ENCODE measurements around the gene ZKSCAN5. TPM values are rescaled to one million over a fixed set of nuclear protein-coding genes. Genes with fewer than 3 reads are reported as not detected.

The ZKSCAN5 gene
- total and polyA plus RNA-seq, 2 of the 8 experiments (the other 6 are each of a cell fraction or from before 2014, with no cell fraction given), result 5.3 to 13.5 TPM

GRCh38 chr7:99579281-99579955 is 75.0 kb downstream of the ZKSCAN5 start (continued):
- TF ChIP-seq HDAC6 (IDR thresholded peaks at IDR 0.05; ENCODE audit: low read depth, low read length) (no peak), ATF3 (IDR thresholded peaks at IDR 0.05; ENCODE audit: insufficient read depth, low read depth, low read length) (no peak), KDM4A (IDR thresholded peaks at IDR 0.05; ENCODE audit: low read depth, low read length, severe bottlenecking) (no peak), CREB1 (IDR thresholded peaks at IDR 0.05) (no peak), YY1 (IDR thresholded peaks at IDR 0.05; ENCODE audit: low read depth, low read length) (no peak), E2F6 (IDR thresholded peaks at IDR 0.05) (no peak)
